SIG-M5 treated with dmso at 0.1 percent for 504 hours (cell line): Measurements from ENCODE around the gene ARIH2.
"Not testable (repeated sequence)": the region's sequence is repeated elsewhere in the genome, so short reads cannot be mapped to it uniquely, and the experiment has no call there.

Source experiments
- DNase-seq: peaks from one replicate; lab custom pipeline; 2025; ENCODE audit not compliant: unreplicated experiment; lab: John Stamatoyannopoulos, UW

The ARIH2 gene

DNA sequence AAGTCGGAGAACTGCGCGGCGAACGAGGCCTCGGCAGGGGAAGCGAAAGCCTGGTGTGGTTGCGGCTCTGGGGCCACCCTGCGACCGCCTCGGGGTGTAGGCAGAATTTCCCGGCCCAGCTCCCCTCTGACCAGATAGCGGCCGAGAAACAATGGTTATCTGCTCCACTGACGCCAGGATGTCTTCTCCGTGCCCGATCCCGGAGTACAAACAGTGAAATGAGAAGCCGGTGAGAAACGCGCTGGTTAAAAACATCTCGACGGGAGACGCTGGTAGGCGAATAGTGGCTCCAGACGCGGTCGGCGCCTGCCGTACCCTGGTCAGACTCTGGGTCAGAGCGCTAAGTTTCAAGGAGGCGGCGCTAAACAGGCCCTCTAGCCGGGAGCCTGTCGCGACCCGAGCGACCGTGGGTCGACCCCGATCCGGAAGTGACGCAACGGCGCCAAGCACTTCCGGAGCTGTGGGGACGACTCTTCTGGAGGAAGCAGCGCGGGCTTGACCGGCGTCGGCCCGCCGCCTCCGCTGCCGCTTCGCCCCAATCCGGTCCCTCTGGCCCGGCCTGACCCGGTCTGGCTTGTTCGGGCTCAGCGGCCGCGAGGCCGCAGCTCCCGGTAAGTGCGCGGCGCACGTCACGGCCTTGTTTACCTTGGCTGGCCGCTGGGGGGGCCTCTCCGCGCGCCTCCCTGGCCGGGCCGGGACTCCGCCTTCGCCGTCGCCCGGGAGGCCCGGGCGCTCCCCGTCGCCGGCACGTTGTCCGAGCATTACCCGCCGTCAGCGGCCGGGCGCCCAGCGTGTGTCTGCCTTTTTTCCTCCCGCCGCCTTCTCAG lies at the start of gene ARIH2:
Gene ARIH2 (plus strand): TSS at position 455 of the 827 bp plus-strand sequence. CDS start 8,717 bp downstream, outside the sequence.
- peak; percentile 89 for DNase-seq

DNA sequence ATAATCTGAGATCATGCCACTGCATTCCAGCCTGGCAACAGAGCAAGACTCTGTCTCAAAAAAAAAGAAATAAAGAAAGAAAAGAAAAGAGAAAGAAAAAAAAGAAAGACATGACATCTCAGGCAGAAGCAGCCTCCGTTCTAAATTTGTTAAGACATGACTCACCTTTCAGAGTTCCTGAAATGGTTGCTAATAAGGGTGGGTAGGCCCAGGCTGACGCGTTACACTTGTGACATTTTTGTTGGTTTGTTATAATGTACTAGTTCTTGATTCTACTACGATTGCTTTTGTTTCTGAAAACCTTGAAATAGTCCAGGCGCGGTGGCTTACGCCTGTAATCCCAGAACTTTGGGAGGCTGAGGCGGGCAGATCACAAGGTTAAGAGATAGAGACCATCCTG lies 41.0 kb upstream of the ARIH2 start:
- DNase-seq: peak; percentile 23

DNA sequence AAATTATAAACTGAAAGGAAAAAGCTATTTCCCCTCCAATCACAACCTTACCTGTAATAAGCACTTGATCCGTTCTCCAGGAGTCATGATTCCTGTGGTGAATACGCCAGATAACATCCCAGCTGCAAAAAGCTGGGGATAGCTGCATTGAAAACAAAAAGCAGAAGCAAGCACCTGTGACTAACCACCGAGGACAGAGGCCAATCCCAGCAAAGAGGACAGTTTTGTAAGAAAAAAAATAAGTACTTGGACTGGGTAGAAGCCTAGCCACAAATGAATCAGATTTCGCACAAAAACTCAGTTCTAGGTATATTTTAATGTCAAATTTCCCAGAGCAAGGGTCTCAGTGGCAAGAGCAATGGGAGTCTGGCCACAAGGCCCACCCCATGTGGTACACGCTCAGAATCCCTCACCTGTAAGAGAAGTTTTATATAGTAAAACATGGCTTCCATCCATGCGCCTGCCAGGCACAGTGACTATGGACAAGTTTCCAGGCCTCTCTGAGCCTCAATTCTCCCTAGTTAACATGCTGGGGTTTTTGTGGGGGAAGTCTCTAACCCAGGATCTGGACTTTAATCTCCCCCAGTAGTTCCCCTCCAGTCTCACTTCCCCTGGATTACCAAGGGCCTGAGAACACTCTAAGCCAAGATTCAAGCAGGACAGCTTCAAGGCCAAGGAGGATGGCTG lies 39.2 kb upstream of the ARIH2 start:
- peak; percentile 2 for DNase-seq

DNA sequence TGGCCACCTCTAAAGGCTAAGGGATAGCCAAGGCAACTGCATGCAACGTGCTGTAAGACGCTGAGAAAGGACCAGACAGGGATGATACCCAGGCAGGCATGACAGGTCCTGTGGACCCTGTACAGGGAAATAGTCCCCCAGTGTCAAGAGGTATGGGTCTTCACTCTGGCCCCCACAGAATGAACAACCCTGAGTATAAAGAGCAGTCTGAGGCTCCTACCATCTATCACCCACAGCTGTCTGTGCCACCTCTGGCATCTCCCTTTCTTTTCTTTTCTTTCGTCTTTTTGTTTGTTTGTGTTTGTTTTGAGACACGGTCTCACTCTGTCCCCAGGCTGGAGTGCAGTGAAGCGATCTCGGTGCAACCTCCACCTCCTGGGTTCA lies 38.7 kb upstream of the ARIH2 start:
- DNase-seq: no peak

DNA sequence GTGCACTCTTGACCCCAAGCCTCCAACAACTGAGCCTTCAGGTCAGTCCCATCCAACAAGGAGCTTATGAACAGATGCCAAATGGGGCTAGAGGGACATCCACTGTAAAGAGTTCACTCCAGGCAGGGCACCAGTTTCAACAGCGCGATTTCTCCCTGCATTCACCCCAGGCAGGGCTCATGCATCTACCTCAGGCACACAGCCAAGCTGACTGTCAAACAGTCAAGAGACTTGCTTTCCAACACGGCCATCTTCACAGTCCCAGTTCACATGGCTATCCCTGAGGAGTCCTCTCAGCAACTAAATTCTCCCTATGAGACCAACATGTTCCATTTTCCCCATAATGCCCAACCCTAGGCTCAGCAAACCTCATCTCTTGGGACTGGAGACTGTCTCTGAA lies 37.6 kb upstream of the ARIH2 start:
- no peak for DNase-seq

DNA sequence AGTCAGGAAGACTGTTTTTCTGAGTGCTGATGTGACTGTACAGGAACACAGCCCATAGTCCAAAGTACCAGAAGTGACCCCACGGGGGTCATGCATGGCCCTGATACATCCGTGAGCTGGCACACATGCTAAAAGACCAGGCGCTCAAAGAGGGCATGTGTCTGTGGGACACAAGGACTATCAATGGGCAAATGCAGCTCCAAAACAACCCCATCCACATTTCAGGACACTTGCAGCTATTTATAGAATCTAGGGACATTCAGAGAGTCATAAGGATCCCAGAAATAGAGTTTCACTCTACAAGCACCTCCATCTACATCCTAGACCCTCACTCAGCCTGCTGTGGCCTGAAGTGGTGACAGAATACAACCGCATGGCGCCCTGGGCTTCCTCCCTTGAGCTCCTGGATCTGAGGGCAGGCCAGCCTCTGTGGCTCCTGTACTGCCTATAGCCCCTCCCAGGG lies 37.0 kb upstream of the ARIH2 start:
- no peak for DNase-seq

DNA sequence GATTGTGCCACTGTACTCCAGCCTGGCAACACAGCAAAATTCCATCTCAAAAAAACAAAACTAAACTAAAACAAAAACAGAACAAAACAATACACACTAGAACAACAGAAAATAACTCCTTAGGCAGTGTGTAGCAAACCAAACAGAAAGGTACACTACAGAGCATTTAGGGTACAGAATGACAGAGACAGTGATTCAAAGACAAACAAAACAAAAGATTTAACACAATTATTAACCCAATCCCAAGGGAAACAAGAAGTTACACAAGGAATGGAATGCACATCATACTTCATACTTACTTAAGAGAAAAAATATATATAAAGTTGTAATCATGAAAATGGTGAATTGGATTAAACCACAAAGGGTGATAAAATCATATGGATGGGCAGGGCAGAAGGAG lies 32.9 kb upstream of the ARIH2 start:
- DNase-seq: no peak

DNA sequence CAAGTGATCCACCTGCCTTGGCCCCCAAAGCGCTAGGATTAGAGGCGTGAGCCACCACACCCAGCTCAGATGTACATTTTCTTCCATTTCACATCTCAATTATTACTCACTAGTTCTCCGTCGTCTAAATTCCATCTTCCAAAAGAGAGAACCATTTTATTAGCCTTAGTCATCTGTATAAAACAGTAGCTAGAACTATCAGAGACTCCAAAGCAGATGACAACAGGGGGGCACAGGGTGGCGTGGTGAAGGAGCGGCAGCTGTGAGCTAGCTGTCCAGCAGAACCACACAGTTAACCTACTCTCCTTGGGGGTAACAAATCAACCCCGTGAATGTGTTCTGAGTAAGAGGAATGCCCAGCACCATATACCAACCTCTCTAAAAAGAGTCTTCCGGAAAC lies 27.0 kb upstream of the ARIH2 start:
- DNase-seq: no peak

DNA sequence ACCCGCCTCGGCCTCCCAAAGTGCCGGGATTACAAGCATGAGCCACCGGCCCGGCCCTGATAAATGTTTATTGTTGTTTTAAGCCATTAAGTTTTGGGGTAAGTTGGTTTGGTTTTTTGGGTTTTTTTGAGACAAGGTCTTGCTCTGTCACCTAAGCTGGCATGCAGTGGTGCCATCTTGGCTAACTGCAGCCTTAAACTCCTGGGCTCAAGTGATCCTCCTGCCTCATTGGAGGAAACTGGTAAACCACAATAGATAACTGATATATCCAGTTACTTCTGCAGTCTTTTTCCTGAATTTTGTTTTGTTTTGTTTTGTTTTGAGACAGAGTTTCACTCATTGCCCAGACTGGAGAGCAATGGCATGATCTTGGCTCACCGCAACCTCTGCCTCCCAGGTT lies 24.1 kb upstream of the ARIH2 start:
- DNase-seq: no peak

DNA sequence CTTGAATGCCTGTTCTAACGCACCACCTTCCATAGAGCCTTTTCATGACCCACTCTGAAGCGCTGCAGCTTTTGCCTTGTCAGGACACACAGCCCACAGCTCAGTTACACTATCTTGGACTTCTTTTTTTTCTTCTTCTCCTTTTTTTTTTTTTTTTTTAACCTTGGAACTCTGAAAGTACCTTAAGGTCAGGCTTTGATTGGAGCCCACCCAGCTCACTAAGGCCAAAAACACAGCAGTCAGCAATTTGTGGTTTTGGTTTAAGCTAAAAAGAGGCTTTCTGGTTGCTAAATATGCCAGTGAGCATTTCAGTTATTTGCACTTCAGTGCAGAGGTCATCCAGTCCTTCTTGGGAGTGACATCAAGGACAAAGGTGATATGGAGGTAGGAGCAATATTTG lies 21.7 kb upstream of the ARIH2 start:
- DNase-seq: peak; percentile 19

DNA sequence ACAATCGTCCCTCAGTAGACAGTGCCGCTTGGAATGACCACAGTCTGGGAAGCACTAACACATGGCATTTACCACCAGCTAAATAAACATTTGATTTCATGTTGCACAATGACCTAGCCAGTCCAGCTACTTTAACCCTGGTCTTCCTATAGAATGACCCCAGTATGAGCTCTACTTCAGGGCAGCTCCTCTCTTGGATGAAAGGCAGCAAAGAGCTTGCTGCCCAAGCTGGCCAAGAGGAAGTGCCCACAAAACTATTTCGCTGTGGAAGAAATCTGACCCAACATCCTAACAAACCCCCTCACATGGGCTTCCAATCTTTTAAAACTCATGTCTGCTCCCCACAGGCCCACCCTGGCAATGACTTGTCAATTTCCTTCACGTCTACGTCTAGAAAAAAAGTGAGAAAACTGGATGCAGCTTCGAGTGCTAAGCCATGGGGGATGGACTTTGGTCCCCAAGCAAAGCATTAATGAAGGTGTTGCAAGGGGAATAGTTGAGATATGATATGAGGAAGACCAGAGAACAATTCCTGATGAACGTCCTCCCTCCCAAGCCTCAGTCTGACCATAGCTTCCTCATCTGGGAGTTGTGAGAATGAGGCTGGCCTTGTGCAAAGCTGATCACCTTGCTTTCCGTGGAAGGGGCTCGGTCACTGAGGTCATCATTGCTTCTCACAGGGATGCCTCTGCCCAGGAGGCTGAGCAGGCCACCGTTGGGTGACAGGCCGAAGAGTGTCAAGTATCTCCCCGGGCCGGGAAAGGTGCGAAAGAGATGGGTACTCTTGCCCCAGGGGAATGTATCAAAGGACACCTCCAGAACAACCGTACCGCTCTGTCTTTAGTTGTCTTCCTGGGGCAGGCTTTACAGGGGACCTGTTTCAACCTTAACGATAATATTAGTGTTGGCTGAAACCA lies 20.9 kb upstream of the ARIH2 start:
- DNase-seq: no peak

DNA sequence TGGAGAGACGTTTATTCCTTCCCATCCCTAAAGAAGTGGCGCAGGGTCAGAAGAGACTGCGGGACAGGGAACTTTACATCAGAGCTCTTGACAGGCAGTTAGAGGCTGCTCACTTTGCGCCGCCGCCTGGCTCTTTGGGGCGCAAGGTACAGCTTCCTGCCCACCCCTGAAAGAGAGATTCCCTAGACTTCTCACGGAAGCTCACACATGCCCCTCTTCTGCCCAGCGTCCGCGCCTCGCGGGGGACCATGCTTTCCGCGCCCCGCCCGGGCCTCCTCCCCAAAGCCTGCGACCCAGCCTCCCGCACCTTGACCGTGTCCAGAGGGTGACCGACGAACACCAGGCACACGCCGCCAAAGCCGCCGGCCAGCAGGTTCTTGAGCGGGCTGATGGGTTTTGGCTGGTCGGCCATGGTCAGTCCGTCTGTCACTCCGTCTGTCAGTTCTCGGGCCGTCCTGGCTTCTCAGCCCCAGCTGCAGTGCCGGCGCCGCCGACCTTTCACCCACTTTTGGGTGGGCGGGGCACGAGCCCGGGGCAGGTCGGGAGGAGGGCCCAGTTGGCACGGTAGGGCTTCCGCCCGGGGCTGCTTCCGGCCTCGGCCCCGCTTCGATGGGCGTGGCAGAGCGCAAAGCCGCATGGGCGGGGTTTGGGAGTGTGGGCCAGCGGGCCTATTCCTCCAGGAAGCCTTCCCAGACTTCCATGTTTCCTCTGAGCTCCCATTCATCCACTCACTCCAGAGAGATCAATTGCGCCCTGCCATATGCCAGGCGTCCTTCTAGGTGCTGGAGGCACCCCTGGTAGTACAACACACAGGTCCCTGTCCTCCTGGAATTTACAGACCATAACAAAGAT lies 20.0 kb upstream of the ARIH2 start, which contains the start of gene SLC25A20:
Gene SLC25A20 (minus strand): TSS at position 500 of the 852 bp plus-strand sequence. CDS start 88 bp downstream, at position 412.
- peak; percentile 79 for DNase-seq

DNA sequence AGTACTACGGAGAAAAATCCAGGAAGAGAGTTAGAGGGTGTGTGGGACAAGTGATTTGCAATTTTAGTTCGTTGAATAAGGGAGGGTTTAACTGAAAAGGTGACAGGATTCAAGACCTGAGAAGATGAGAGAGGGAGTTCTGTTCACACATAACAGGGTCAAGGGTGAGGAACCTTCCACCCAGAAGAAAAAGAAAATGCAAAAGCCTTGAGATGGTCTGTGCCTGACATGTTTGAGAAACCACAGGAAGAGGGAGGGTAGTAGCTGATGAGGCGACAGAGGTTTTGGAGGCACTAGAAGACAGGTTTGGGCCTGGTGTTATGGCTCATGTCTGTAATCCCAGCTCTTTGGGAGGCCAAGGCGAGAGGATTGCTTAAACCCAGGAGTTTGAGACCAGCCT lies 19.4 kb upstream of the ARIH2 start:
- no peak for DNase-seq

DNA sequence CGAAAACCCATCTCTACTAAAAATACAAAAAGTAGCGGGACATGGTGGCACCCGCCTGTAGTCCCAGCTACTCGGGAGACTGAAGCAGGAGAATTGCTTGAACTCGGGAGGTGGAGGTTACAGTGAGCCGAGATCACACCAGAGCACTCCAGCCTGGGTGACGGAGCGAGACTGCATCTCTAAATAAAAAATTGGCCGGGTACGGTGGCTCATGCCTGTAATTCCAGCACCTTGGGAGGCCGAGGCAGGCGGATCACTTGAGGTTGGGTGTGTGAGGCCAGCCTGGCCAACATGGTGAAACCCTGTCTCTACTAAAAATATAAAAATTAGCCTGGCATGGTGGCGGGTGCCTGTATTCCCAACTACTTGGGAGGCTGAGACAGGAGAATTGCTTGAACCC lies 11.6 kb upstream of the ARIH2 start:
- not testable (repeated sequence) for DNase-seq

DNA sequence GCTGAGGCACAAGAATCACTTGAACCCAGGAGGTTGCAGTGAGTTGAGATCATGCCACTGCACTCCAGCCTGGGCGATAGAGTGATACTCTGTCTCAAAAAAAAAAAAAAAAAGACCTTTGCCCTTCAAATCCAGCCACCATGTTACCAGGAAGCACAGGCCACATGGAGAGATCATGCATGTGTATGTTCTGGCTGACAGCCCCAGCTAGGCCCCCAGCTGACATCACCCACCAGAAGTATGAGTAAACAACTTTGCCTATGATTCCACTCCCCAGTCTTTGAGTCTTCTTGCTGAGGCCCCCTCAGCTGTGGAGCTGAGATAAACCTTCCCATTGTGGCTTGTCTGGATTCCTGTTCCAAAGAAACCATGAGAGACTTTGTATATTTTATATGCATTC lies 3.3 kb upstream of the ARIH2 start:
- no peak for DNase-seq

DNA sequence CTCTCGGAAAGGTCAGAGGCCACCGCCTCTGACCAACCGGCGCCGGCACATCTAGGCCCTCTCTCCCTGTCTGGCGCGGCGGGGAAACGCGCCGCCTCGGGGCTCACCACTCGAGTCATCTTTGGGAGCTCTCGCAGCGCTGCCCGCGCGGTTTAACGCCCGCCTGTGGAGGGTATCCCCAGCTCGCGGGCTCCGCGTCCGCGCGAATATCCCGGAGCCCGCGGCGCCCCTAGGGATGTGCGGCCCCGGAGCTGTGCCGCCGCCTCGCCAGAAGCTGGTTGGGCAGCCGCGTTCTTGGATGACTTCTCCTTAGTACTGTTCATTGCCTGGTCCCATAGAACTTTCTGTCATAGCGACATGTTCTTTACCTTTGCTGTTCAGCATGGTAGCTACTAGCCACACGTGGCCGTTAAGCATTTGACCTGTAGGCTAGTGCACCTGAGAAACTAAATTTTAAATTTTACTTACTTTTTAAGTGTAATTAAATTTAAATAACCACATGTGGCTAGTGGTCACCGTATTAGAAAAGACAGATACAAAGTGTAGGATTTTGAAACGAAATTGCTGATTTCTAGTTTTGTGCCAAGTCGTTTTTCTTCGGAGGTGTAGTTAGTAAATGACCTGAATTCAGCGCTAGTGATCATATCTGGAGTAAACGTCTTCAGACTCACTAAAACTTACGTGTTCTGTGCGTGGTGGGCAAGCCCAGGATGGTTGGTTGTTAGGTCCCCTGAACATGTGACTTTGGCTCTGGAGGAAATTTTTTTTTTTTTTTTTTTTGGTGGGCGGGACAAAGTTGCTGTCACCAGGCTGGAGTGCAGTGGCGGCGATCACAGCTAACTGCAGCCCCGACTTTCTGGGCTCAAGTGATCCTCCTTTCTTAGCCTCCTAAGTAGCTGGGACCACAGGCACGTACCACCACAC lies 835 bp downstream of the ARIH2 start:
- DNase-seq: peak; percentile 80

DNA sequence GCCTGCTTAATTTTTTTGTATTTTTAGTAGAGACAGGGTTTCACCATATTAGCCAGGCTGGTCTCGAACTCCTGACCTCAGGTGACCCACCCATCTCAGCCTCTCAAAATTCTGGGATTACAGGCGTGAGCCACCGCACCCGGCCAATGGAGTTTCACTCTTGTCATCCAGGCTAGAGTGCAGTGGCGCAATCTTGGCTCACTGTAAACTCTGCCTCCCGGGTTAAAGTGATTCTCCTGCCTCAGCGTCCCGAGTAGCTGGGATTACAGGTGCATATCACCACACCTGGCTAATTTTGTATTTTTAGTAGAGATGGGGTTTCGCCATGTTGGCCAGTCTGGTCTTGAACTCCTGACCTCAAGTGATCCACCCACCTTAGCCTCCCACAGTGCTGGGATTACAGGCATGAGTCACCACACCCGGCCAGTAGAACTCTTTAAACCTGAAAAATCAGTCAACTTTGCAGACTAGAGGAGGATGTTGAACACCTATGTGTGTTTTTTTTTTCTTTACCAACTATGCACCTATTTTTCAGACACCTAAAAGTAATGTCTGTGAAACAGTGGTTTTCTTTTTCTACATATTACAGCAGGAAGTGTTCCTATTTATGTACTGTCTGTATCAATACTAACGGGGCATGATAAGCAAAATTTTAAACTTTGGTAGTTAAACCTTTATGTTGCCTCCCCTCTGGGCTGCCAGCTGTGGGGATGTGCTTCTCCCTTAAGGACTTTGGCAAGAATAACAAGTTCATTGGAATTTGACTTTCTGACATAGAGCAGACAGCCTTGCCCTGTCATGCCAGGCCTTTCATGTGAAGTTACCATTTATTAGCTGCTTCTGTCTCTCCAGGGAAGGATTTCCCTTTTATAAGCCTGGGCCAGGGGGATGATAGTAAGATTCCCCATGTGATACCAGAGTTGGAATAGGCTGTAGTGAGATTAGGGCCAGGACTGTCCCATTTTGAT lies 8.1 kb downstream of the ARIH2 start:
- no peak for DNase-seq

DNA sequence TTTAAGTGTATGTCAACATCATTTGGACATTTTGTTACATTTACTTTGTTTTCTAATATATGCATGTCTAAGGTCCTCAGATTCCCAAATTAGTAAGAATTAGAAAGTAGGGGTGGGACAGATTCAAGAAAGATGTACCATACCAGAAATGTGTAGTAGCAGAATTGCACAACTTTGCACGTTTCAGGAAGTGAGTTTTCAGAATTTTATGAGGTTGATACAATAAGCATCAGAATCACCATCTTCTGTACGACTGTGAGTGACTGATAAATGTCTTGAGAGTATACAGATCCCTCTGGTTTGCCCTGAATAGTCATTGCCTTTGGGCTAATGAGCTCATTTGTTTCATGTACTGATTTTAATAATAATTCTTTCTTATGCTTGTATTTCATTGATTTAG lies 9.3 kb downstream of the ARIH2 start:
- peak; percentile 77 for DNase-seq
